GM21825 (cell line): ENCODE measurements around the gene TOX2.

Source experiments
- ATAC-seq: cut with Tn5 transposase; IDR thresholded peaks from one replicate; pipeline ENCODE4 v1.9.1; 2021; ENCODE audit warnings: mild to moderate bottlenecking, moderate library complexity; ENCODE audit not compliant: unreplicated experiment

The TOX2 gene

DNA sequence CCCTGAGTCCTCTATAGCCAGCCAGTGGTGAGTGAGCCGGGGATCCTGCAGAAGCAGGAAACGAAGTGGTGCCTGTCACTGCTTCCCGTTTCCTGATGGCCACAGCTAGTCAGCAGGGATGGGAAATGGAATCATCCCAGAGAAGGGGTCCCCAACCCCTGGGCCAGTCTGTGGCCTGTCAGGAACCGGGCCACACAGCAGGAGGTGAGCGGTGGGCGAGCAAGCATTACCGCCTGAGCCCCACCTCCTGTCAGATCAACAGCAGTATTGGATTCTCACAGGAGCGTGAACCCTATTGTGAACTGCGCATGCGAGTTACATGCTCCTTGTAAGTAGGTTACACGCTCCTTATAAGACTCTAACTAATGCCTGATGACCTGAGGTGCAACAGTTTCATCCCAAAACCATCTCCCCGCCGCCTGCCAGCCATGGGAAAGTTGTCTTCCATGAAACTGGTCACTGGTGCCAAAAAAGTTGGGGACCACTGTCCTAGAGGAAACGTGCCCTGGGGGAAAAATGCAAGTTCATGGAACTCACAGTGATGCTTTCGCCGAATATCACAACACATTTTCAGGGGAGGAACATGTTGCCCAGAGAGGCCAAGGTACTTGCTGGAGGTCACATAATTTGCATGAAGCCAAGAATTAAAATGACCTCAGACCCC lies 158.5 kb downstream of the TOX2 start:
- ATAC-seq: no peak

DNA sequence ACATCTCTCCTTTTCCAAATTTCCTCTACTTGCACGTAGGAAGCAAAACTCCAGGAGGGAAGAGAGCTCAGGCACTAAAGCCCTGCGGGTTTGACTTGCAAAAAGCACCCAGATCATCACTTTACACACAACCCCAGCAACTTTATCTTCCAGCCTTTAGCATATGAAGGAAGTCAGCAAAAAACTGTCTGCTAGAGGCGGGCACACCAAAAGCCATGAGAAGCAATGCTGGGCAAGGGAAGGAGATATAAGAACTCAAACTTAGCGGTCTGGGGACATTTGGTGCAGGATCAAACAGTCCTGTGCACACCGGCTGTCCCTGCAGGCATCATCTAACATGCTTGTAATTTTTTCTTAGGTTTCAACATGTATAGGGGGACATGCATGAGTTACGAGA lies 159.0 kb downstream of the TOX2 start:
- ATAC-seq: no peak

DNA sequence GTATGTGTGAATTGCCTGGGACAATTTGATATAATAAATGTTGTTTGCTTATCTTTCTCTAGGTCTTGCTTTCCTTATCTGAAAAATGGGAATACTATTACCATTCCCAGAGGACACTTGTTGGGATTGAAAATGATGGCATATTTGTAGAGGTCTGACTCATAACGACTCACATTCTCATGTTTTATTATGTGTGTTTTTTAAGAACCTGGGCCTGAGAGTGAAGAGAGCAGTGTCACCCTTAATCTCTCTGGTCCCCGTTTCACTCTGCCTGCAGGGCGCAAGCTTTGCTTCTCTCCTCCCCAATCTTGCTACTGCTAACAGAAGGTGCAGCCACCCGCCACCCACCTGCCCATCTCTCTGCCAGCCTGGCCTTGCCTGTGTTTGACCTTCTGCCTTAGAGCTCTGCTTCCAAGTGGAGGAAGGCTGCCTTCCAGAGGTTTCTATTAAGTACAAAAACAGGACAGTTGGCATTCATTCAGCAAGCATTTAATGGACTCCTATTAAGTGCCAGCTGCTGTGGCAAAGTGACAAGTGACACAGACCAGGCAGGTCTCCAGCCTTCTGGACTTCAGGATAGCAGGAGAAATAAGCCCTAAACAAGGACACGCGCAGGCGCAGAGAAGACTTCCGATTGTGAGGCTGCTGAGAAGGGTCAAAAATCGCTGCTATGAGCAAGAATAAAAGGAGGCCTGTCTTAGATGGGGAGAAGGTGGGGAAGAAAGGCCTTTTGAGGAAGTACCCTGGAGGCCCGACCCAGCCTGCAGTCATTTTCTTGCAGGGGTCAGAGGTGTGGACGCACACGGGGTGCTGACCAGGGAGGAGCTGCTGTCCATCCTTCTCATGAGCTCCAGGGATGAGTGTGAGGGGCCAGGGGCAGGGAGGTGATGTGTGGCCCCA lies 159.8 kb downstream of the TOX2 start:
- ATAC-seq: no peak

DNA sequence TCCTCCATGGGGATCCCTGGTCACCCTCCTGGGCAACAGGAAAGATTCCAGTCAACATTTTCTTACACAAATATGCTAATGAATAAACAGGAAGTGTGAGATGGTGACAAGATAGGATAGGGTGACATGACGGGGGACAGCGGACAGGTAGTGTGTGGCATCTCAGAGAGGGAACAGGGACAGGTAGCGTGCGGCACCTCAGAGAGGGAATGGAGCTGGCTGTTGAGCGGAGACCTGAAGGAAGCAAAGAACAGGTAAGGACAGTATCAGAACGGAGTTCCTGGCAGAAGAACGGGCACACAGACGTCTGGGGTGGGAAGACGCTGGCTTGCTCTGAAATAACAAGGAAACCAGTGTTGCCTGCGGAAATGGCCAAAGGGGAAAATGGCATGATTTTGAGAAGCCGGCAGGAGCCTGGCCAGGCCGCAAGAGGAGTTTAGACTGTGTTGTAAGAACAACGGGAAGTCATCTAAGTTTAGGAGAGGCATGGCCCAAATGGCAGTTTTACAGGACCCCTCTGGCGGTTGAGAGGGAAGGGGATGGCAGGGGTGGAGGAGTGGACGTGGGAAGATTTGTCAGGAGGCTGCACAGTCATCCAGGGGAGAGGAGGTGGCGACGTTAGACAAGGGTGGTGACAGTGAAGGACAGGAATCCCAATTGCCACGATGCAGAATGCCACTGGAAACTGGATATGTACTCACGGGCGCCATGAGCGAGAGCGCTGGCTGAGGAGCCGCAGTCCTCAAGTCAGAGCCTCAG lies 160.7 kb downstream of the TOX2 start:
- ATAC-seq: no peak

DNA sequence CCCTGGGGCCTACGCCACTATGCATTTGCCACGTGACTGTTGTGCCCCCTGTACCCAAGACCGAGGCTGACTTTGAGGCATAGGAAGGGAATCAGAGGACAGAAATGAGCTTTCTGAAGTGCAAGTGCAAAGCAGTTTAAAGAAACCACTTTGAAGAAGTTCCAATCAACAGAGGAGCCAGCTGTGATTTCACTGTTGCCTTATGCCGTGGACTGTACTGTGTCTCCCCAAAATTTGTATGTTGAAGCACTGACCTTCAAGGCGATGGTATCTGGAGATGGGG lies 161.2 kb downstream of the TOX2 start:
- ATAC-seq: no peak

DNA sequence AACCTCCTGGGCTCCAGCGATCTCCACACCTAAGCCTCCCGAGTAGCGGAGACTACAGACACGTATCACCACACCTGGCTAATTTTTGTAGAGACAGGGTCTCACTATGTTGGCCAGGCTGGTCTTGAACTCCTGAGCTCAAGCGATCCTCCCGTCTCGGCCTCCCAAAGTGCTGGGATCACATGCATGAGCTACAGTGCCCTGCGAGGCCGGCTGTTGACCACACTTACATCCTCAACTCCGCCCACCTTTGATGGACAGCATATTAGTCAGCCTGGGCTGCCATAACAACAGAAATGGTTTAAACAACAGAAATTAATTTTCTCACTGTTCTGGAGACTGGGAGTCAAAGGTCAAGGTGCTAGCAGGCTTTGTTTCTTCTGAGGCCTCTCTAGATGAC lies 164.6 kb downstream of the TOX2 start:
- ATAC-seq: no peak

DNA sequence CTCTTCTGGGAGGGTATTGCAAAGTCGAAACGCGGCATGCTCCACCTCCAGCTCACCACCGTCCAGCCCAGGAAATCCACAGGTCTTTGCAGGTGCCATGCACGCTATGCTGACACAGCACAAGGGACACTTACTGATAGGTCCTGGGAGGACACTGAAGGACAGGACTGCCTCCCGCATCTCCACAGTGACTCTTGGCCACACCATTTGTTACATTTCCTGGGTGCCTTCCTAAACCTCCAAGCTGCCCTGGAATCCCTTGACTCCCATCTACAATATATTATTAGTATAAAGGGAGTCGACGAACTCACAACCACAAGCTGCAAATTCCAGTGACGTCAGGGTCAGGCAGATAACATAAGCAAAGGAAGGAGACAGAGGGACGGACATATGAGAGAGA lies 165.4 kb downstream of the TOX2 start:
- no peak for ATAC-seq

DNA sequence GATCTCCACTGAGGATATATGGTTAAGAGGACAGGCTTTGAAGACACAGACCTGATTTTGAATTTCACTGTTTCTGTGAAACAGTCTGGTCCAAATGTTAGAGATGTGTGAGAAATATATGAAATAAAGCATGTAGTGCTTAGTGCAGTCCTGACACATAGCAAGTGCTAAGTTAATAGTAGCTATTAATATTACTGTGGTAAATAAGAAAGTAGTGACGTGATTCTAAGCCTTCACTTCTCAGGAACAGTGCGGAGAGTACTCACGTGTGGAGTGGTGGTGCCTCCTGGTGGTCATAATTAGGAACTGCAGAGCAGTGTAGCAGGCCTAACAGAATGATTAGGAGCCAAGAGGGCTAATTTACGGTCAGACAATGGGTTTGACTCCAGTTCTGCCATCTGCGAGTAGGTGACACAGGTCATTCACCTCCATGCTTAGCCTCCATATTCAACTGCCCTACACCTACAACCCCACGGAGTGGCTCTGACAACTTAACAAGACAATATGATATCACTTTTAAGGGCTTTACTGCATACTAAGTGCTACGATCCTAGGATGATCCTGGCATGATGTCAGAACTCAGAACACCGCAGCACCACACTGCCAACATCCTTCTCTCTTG lies 166.1 kb downstream of the TOX2 start:
- no peak for ATAC-seq

DNA sequence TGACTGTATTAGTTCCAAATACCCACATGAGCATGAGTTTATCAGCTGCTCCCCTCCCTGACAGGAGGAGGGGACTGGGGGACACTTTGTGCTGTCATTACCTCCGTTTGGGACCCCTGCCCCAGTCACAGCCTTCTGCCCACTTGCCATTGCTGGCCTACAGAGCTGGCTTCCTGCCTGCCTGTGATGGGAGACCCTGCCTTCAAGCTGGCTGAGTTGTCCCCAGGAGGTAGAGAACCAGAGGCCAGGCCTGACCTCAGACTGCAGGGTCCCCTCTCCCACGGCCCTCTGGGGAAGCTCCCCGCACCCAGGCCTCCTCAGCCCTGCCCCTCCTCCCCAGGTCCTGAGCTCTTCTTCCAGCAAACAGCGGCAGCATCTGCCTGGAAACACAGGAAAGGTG lies 166.8 kb downstream of the TOX2 start:
- ATAC-seq: no peak

DNA sequence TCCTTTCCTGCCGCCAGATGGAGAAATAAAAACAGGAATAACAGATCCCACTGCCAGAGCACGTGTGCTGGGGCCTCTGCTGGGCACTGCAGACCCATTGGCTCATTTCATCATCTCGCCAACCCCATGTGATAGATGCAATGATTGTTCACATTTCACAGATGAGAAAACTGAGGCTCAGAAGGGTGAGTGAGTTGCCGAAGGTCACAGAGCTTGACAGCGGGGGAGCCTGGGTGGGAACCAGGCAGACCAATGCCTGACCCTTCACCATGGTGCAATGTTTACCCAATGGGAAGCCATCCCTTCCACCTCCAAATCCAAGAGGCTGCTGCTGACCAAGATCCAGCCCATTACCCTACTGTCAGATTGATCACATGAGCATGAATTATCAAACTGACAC lies 167.2 kb downstream of the TOX2 start:
- ATAC-seq: no peak

DNA sequence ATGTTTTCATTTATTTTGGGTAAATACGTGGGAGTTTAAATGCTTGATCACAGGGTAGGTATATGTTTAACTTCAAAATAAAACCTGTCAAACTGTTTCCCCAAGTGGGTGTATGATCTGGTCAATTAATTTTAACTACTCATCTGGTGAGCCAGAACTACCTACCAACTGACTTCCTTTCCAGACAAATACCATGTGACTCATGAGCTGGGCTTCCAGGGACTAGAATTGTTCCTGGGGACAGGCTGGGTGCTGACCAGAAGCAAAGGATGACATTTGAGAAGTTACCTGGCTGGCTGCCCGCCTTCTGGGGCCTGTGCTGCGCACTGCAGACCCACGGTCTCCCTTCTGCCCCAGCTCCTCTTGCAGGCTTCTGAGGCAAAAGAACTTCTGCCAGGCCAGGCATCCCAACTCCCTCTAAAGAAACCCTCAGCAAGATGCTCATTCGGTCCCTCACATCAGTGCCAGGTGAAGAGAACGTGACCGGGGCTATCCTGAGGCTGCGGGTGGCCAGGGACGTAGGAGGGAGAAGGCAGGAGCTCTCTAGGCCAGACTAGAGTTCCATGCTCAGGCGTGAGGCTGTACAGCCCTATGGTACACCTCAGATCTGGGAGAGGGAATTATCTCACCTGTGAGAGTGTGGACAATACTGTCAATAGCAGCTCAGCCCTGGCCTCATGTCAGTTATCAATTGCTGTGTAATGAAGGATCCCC lies 168.7 kb downstream of the TOX2 start:
- ATAC-seq: no peak

DNA sequence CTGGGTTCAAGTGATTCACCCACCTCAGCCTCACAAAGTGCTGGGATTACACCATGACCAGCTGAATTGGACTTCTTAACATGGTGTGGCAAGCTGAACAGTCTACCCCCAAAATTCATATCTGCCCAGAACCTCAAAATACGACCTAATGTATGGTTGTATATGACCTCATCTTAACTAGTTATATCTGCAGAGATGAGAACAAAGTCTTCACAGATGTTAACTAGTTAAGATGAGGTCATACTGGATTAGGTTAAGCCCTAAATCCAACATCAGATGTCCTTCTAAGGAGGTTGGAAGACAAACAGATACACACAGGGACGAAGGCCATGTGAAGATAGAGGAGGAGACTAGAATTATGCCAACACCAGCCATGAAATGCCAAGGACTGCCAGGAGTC lies 169.8 kb downstream of the TOX2 start:
- no peak for ATAC-seq

DNA sequence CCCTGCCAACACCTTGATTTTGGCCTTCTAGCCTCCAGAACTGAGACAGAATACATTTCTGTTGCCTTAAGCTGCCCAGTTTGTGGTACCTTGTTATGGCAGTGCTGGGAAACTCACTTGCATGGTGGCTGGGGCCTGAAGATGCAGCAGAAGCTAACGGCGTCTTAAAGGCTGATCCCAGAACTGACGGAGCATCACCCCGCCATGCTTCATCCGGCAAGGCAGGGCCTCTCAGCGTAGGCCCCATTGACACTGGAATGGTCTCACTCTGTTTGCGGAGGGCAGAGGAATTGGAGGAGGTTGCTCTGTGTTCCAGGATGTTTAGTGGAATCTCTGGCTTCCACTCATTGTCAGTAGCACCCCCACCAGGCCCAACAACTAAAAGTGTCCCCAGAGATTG lies 170.2 kb downstream of the TOX2 start:
- ATAC-seq: no peak

DNA sequence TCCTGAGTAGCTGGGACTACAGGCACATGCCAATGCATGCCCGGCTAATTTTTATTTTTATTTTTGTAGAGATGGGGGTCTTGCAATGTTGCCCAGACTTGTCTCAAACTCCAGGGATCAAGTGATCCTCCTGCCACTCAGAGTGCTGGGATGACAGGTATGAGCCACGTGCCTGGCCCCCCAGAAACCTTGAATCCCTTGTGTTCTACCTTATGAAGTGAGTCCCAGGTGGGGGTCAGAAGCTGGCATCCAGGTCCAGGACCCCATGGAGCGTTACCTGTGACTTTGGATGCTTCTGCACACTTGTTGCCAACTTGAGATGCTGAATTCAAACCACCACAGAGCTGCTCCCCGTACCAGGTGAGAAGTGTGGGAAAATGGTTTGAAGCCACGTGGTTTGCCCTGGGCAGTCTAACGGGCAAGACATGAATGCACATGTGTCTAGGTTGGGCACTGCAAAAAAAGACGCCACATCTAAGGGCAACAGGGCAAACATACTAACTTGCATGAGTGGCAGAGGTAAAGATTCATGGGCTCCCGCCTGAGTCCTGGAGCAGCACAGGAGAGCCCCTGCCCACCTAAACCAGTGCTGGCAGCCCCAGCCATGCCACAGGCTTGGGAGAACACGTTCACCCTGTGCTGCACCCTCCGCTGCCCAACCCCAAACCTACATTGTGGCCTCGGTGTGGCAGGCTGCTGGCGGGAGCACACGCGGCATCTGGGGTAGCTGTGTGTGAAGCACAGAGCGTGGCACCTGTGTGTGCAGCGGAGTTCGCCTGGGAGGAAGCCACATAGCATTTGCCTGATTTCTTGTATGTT lies 171.2 kb downstream of the TOX2 start:
- no peak for ATAC-seq

DNA sequence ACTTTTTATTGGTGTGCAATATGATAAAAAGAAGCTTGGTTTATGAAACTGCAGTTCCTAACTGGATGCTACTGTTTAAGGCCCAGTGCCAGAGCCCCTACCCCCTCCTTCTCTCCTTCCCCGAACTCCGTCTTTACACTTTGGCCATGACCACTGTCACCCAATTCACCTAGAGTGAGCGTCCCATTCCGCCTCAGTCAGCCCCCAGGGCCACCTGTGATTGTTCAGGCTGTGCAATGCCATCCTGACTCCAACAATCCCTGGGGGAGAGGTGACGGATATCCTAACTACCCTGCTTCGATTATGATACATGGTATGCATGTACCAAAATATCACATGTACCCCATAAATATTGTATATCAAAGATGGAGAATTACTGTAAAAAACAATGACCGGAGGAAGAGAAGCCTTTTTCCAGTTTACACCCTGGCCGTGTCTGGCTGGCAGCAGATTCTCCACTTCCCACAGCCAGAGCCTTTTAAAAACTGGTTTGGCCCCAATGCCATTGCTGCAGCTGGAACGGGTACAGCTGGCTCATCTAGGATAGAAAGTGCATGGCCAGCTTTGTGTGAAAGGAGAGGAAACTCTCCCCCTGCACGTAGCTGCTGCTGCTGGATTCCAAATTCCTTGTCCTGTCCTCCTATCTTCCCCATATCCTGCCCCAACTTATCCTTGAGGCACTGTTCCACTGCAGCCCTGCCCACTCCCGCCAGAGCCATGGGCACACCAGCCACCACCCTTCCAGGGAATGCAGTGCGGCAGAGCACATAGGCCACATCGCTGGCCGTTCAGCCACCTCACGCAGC lies 172.6 kb downstream of the TOX2 start:
- no peak for ATAC-seq

DNA sequence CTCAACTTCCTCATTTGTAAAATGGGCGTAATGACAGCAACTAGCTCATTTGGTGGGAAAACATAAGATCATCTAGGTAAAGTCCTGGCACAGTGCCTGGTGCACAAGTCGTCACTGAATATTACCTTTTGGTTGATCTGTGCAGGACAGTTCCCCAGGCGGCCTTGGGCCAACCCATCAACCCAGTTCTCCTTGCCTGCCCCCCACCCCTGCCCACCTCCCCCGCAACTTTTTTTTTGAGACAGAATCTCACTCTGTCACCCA lies 173.1 kb downstream of the TOX2 start:
- ATAC-seq: no peak

DNA sequence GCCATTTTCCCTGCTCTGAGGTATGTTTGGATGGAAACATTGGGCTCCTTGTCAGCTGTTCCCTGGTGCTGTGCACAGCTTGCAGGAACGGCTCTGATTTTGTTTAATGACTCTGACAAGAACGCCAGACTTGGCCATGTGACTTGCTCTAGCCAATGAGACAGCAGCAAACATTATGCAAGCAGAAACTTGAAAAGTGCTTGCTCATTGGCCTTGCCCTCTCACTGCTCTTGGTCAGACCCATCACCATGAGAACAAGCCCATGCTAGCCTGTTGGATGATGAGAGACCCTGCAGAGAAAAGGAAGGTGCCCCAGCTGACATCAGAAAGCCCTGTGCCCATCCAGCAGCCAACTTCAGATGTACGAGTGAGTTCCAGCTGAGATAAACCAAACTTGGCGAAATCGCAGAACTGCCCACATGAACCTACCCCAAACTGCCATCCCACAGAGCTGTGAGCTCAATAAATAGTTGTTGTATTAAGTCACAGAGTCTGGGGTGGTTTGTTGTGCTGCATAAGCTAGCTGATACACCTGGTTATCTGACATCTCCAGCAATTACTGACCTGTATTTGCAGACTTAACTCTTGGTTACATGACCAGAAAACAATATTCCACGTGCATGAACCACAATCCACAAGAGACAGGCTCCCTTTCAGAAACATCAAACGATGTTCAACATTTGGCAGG lies 175.5 kb downstream of the TOX2 start:
- ATAC-seq: no peak

DNA sequence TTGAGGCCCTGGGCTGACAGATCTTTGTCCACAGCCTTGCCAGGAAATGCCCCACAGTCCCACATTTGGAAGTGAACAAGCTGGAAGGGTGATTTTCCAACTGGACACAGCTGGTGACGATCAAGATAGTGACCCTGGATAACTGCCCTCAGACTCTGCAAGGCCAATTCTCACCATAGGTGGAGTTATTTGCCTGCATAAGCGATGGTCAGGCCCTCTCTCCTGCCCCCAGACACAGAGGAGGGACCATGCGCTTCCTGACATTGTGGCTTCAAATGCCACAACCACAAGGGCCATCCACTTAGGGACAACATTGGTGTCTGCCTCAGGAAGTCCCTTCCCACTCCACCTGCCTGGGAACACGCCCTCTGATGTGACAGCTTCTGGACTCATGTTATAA lies 176.4 kb downstream of the TOX2 start:
- ATAC-seq: no peak
